Left ventricle myocardium superior (tissue), 1 donor: ENCODE measurements around the gene ERFL. TPM values are rescaled to one million over a fixed set of nuclear protein-coding genes. Genes with fewer than 3 reads are reported as not detected.
A peak's percentile ranks its signal among the peaks of the same experiment; 100 is the strongest.

Experiments
- ATAC-seq: fragments of 200-7000 bp; cut with Tn5 transposase; one replicate; pipeline ENCODE4 v1.9.1; 2020; ENCODE audit warnings: mild to moderate bottlenecking, moderate library complexity
- DNase-seq: peaks from one replicate; pipeline ENCODE4 v3.0.0-alpha.2; 2020
- intact Hi-C: fragments of 100-400 bp; cut with micrococcal nuclease; formaldehyde crosslinking; loops from one replicate; pipeline ENCODE4 v1.11.0; 2022
- long read RNA-seq: library from polyadenylated mRNA; unstranded; transcript quantifications from one replicate; pipeline ENCODE4 v2.0.0, GENCODE V29; 2021
- total RNA-seq: library from RNA; stranded (reverse); fragmentation: NEBNext Ultra II Directional; extraction: Animal tissue kit (Norgen Biotek cat#: 25700); gene quantifications from one replicate; pipeline ENCODE4 v1.2.1, GENCODE V29; 2021
- donor health status: DM: no; HTN: yes; CAD: no; lungs with severe emphysema.

Gene ERFL
- total RNA-seq, result not detected
- long read RNA-seq, result 0 reads

GRCh38 chr19:41928221-41928683 lies at the start of gene ERFL:
Gene ERFL, minus strand, starts transcription at chr19:41928449. Its CDS starts 15,530 bp downstream, at chr19:41912919.
- ATAC-seq, result peak; percentile 31
- DNase-seq, result no peak
- intact Hi-C loops, result no loop called here

- DNase-seq (no peak), ATAC-seq (no peak)
- intact Hi-C loops, result no loop called here
These were observed 49.7 kb upstream of the ERFL start for GRCh38 chr19:41977916-41978315.

DNA sequence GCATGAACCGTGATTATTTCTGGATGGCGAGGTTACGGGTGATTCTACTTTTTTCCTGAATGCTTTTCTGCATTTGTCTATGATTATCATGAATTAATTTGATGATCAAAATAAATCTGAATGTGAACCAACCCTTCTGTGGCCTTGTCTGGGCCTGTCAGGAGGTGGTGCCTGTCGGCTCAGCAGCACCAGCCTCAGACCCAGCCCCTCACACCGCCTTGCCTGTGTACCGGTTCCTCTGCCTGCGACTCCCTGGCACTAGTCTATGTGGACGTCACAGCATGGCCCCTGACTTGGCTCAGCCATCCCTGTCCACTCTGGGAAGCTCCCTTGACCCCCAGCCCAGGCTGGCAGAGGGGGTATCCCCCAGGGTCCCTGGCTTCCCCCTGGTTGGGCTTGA lies 46.4 kb upstream of the ERFL start:
- intact Hi-C loops, result no loop called here
- ATAC-seq (no peak), DNase-seq (no peak)

DNA sequence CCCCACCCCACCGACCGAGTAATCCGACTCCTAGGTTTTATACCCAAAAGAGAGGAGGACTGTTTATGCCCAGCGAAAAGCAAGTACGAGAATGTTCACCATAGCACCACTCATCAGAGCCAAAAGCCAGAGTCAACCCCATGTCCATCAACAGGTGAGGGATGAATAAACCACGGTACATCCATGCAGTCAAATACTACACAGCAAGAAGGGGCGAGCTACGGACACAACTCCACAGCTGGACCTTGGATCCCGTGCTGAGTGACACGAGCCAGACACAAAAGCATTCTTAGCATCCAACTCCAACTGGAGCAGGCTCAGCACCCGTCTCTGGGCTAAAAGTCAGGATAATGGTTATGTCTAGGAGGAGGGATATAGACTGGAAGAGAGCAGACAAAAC lies 43.1 kb upstream of the ERFL start:
- intact Hi-C loops, result no loop called here
- DNase-seq, result no peak

GRCh38 chr19:41969772-41970458 lies 41.7 kb upstream of the ERFL start:
- intact Hi-C loops, result no loop called here
- DNase-seq (no peak), ATAC-seq (no peak)

More for the DNA sequence above, 43.1 kb upstream of the ERFL start:
- ATAC-seq, result no peak

DNA sequence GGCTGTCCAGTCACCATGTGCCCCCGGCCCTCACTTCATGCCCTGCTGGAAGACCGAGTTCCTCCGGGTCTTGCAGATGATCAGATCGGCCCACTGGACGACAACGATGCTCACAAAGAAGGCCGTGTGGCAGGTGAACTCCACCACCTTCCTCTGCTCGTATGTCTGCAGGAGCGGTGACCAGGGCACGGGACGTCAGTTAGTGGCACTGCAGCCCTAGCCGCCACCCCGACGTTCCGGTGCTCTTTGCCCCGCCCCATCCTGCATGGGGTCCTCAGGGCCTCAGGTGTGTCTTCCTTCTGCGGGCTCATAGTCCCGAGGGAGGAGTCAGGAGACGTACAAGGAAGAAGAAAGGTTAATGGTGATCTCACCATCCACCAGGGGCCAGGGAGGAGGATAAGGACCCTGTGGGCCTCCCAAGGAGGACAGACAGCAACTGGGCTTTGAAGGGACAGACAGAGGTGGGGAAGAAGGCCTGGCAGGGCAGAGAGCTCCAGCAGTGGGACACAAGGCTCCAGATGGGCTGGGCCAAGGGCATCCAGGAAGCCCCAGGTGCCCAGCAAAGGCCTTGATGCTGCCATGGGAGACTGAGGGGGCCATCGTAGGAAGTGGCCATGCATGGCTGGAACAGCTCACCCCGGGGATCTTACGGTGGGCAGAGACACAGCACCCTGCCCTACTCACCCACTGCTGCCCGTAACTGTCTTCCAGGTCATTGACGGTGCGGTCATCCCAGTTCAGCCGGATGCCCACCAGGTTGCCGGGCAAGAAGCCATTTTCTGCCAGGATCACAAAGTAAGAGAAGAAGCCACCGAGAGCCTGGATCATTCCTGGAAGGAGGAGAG lies 40.7 kb upstream of the ERFL start:
- ATAC-seq (no peak), DNase-seq (no peak)
- intact Hi-C loops, result no loop called here

DNA sequence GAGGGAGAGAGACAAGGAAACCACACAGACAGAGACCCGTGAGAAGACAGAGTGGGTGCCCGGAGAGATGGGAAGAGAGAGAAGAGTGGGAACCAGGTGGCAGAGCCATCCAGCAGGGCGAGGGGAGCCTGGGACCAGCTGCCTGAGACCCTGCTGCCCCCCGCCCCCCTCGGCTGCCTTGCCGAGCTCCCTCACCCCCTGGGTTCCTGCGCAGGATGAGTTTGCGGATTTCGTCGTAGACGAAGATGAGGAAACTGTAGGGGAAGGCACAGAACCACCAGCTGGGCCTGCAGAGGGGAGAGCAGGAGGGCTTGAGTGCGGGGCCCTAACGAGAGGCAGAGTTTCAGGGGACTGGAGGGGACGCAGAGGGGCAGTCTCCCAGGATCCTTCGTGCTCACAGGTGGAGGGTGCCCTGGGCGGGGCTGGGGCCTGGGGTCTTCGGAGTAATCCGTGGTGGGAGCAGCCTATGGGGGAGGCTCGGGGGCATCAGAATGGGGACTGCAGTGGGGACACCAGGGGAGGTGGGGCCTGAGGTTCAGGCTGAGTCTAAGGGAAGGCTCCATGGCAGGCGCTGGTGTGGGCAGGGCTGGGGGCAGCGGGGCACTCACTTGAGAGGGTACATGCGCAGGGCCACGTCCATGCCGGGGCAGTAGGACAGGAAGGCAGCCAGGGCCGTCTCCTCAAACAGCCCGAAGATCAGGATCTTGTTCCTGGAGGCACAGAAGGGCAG lies 39.0 kb upstream of the ERFL start:
- ATAC-seq (no peak), DNase-seq (no peak)
- intact Hi-C loops, result no loop called here

DNA sequence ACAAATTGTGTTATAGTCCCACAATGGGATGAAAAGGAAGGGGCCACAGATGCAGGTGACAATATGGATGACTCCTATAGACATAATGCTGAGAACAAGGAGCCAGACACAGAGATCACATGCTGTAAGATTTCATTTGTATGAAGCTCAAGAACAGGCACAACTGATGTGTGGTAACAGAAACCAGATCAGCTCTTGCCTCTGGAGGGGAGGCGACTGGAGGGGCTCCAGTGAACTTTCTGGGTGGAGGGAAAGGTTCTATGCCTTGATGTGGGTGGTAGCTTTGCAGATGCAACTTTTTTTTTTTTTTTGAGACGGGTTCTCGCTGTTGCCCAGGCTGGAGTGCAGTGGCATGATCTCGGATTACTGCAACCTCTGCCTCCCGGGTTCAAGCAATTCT lies 36.9 kb upstream of the ERFL start:
- ATAC-seq (no peak), DNase-seq (no peak)
- intact Hi-C loops, result no loop called here

DNA sequence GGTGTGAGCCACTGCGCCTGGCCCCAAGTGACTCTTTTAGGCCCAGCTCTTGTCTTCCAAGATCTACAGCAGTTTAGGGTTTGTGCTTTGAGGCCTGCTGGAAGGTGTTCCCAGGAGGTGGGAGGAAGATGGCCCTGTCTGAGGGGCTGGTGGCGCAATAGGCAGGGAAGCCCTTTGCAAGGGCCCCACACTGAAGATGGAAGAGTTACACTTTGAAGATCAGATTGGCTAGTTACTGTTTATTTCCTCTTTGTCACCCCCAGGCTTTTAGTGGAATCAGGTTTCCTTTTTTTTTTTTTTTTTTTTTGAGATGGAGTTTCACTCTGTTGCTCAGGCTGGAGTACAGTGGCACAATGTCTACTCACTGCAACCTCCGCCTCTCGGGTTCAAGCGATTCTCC lies 32.7 kb upstream of the ERFL start:
- intact Hi-C loops, result no loop called here
- DNase-seq, result no peak
- no peak for ATAC-seq

DNA sequence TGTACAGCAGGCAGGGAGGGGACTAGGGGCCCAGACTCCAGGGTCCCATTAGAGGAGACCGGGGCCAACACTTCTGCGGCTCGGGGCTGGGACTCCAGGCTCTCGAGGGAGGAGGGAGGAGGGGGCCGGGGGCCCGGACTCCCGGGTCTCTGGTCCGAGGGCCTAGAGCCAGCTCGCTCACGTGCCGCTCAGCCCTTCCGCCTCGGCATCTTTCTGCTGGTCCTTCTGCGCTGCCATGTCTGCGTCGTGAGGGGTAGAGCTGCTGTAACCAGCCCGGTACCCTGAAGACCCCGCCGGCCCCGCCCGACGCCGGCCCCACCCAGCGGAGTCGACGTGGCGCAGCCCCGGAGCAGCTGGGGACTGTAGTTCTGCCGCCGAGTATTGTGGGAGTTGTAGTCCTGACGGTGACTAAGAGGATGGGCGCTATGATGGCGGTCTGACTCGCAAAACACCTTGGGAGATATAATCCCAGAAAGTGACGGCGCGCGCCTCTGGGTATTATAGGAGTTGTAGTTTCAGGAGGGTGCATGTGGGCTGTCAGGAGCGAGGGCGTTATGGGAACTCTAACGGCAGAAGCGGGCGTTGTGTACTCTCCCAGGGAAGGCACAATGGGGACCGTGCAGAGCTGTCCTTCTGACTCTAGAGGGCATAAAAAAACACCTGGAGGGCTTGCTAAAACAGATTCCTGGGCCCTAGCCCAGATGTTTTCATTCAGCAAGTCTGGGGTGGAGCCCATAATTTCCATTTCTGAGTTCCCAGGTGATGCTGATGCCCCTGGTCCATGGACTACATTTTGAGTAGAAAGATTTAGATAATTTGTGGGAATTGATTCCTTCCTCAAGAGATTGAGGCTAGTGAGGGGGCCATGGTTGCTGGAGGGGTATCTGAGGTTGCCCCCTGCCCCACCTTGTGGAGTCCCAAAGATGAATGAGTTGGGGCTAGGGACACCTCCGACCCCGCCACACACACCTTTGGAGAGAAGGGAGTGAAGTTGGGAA lies 31.1 kb upstream of the ERFL start, which contains the start of gene RABAC1:
Gene RABAC1 (minus strand): TSS at position 266 of the 998 bp plus-strand sequence. CDS start 29 bp downstream, at position 237.
- DNase-seq (peak; percentile 90), ATAC-seq (peak; percentile 93)
- intact Hi-C loops, result no loop called here

GRCh38 chr19:41958367-41959055 lies 30.3 kb upstream of the ERFL start:
- intact Hi-C loops, result no loop called here
- DNase-seq, result peak; percentile 90

GRCh38 chr19:41957838-41958366 lies 29.7 kb upstream of the ERFL start:
- intact Hi-C loops, result no loop called here
- peak; percentile 73 for DNase-seq
- ATAC-seq, result peak; percentile 70

More at GRCh38 chr19:41958367-41959055, 30.3 kb upstream of the ERFL start:
- ATAC-seq, result peak; percentile 84

DNA sequence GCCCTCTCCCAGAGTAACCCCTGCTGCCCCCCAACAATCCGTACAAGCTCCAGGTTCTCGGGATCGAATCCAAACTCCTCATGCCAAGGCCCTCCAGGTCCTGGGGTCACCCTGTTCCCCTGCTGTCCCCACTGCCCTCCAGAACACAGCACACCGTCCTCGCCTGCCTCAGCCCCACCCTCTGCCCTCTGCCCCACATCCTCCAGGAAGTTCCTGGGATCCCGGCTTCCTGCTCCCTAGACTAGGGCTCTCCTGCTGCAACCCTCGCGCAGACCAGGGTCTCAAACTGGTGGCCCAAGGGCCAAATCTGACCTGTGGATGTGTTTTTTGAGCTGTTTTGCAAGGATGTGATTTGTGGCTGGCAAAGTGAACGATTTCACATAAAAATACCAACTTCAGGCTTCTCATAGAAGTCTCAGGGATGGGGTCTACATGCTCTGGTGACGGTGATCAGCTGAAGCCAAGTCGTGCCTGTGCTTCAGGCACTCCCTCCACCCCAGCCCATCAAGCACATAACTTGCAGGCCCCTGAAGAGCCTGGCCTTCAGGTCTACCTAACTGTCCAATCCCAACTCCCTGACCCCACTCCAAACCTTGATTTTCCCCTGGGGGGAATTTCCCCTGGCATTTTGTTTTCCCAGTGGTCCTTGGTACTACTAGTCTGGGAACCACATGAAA lies 29.1 kb upstream of the ERFL start:
- ATAC-seq (no peak), DNase-seq (no peak)
- intact Hi-C loops, result no loop called here

GRCh38 chr19:41956621-41957020 lies 28.4 kb upstream of the ERFL start:
- intact Hi-C loops, result no loop called here
- ATAC-seq (no peak), DNase-seq (no peak)

GRCh38 chr19:41955521-41955920 lies 27.3 kb upstream of the ERFL start:
- ATAC-seq, result no peak
- intact Hi-C loops, result no loop called here
- DNase-seq, result no peak

DNA sequence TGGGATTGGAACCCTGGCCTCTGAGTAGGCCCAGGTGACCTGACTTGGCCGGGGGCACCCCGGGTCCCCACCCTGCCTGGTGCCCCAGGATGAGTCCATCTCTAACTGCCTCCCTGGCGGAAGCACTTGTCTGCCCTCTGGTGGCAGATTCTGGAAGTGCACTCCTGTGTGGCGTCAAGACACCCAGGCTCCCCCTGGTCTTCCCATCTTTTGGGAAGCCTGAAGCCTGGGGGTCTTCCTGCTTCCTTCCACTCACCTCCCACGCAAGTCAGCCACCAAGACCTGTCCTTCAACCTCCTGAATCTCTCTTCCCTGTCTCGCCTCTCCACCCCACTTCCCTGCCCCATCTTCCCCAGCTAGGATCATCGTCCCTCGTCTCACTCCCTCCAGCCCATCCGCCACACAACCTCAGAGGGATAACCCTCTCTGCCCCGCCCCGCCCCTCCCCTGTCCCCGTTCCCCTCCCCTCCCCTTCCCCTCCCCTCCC lies 23.5 kb upstream of the ERFL start:
- intact Hi-C loops, result no loop called here
- DNase-seq (peak; percentile 86), ATAC-seq (peak; percentile 74)

GRCh38 chr19:41947091-41947490 lies 18.8 kb upstream of the ERFL start:
- intact Hi-C loops, result no loop called here
- no peak for DNase-seq
- ATAC-seq, result no peak
